Lower leg skin (tissue), 4 donors: ENCODE measurements around the gene MYLK4. TPM values are rescaled to one million over a fixed set of nuclear protein-coding genes. Genes with fewer than 3 reads are reported as not detected.

Experiments used
- DNase-seq, 2 donors: peaks; one replicate each; pipeline ENCODE4 v3.0.0-alpha.2; 2019; ENCODE audit warnings: low spot score in 2 of 2
- H3K4me3 ChIP-seq: fragments of 200-600 bp; sonication (generic); 2 replicates; pipeline ENCODE4 v1.5.1; 2017; ENCODE audit warnings: mild to moderate bottlenecking, low read depth; ENCODE audit not compliant: poor library complexity, severe bottlenecking
- CTCF ChIP-seq, 3 donors: fragments of 450-650 bp; IDR thresholded peaks; one replicate each; pipeline ENCODE4 v1.5.1; 2016; ENCODE audit warnings: antibody characterized with exemption in 3 of 3, mild to moderate bottlenecking in 3 of 3, moderate library complexity in 2 of 3
- POLR2A ChIP-seq, 2 donors: fragments of 450-650 bp; IDR thresholded peaks; one replicate each; pipeline ENCODE4 v1.6.1; 2016 to 2017; ENCODE audit warnings: antibody characterized with exemption in 2 of 2, mild to moderate bottlenecking in 1 of 2, moderate library complexity in 1 of 2
- WGBS, 2 donors: methylation state at CpG; one replicate each; pipeline ENCODE4 v1.1.5; 2018; 5-methylcytosine and 5-hydroxymethylcytosine counted together
- intact Hi-C: fragments of 100-400 bp; cut with DNase I; formaldehyde crosslinking; loops from one replicate; pipeline ENCODE4 v1.15.0; 2023; ENCODE audit warnings: low total_unique reads
- total RNA-seq, 4 donors: library from RNA; depleted of rRNA; stranded (reverse); fragments of >200 nt; gene quantifications; one replicate each; pipeline ENCODE4 v1.1.0, GENCODE V29; 2016

MYLK4 gene
- total RNA-seq, 4 donors from 2014 or later = 0.97 to 3.8 (median 2.5) TPM

- TF ChIP-seq CTCF (IDR thresholded peaks at IDR 0.05) = peak in 1 of 3 donors; percentile 32
- TF ChIP-seq POLR2A (IDR thresholded peaks at IDR 0.05) = no peak
- intact Hi-C loops = loop anchor here (5.0 kb wide), 1 partner anchor 51 kb away; the partner anchor contains the start of gene SERPINB1
- WGBS, 2 donors = 43 to 59% methylated on average over 11 of the region's 11 CpGs
- no peak overlapping the region for H3K4me3 ChIP-seq
- DNase-seq = peak in 1 of 2 donors; percentile 56
Observed at GRCh38 chr6:2790588-2791449, 40.1 kb upstream of the MYLK4 start.

GRCh38 chr6:2786269-2786668 is 35.5 kb upstream of the MYLK4 start:
- intact Hi-C loops = no loop called here
- no peak for TF ChIP-seq POLR2A (IDR thresholded peaks at IDR 0.05)
- no peak for TF ChIP-seq CTCF (IDR thresholded peaks at IDR 0.05)
- DNase-seq = no peak
- WGBS, 2 donors = 80 to 83% methylated on average over 4 of the region's 4 CpGs
- H3K4me3 ChIP-seq = no peak overlapping the region

GRCh38 chr6:2784930-2785329 is 34.2 kb upstream of the MYLK4 start:
- DNase-seq = no peak
- intact Hi-C loops = no loop called here
- TF ChIP-seq CTCF (IDR thresholded peaks at IDR 0.05) (no peak), POLR2A (IDR thresholded peaks at IDR 0.05) (no peak)
- WGBS, 2 donors = 92 to 95% methylated on average over 5 to 7 of the region's 7 CpGs
- H3K4me3 ChIP-seq = no peak overlapping the region

- TF ChIP-seq POLR2A (IDR thresholded peaks at IDR 0.05) (no peak), CTCF (IDR thresholded peaks at IDR 0.05) (no peak)
- intact Hi-C loops = no loop called here
- 91 to 95% methylated on average over 5 of the region's 5 CpGs for WGBS, 2 donors
- no peak for DNase-seq
- H3K4me3 ChIP-seq = no peak overlapping the region
Observed at GRCh38 chr6:2784061-2784460, 33.3 kb upstream of the MYLK4 start.

GRCh38 chr6:2783188-2783963 is 32.7 kb upstream of the MYLK4 start:
- DNase-seq = no peak
- intact Hi-C loops = no loop called here
- 42 to 54% methylated on average over 19 of the region's 19 CpGs for WGBS, 2 donors
- no peak overlapping the region for H3K4me3 ChIP-seq
- TF ChIP-seq POLR2A (IDR thresholded peaks at IDR 0.05) = no peak
- no peak for TF ChIP-seq CTCF (IDR thresholded peaks at IDR 0.05)
